ENCODE data around the gene CPEB3. TPM values are rescaled to one million over a fixed set of nuclear protein-coding genes. Genes with fewer than 3 reads are reported as not detected.

The CPEB3 gene
- total and polyA plus RNA-seq, 11 donors: 1.5 to 17.2 (median 9.9) TPM

DNA sequence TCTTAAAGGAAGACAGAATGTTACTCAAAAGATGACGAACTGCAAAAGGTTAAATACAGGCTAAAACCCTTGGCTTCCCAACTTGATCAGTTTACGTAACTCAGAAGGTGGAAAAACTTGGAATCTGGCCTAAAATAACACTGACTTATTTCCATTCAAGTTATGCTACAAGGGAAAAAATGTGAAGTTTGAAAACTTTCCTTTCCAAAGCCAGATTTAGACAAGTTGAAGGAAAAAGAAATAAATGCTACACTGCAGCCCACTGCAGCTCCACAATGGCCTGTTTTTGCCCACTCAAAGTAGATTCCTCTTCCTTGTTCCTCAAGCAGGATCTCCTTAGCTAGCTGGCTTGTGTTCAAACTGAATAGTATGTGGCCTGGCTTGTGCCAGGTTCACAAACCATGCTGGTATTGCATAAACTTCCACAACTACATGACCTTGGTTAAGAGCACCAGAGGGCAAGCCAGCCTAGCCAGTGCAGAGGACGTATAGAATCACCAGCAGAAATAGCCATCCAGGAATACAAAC, 166.2 kb downstream of the CPEB3 start:
- TF ChIP-seq POLR2A (IDR thresholded peaks at IDR 0.05): no peak
- TF ChIP-seq, protein P1, sequence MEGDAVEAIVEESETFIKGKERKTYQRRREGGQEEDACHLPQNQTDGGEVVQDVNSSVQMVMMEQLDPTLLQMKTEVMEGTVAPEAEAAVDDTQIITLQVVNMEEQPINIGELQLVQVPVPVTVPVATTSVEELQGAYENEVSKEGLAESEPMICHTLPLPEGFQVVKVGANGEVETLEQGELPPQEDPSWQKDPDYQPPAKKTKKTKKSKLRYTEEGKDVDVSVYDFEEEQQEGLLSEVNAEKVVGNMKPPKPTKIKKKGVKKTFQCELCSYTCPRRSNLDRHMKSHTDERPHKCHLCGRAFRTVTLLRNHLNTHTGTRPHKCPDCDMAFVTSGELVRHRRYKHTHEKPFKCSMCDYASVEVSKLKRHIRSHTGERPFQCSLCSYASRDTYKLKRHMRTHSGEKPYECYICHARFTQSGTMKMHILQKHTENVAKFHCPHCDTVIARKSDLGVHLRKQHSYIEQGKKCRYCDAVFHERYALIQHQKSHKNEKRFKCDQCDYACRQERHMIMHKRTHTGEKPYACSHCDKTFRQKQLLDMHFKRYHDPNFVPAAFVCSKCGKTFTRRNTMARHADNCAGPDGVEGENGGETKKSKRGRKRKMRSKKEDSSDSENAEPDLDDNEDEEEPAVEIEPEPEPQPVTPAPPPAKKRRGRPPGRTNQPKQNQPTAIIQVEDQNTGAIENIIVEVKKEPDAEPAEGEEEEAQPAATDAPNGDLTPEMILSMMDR (IDR thresholded peaks at IDR 0.05): no peak
- no peak overlapping the region for H3K4me3 ChIP-seq
- intact Hi-C loops (cut with DNase I): loop anchor here in 1 of 10 donors (10.0 kb wide), 1 partner anchor 110 kb away; no protein-coding TSS in a partner anchor

DNA sequence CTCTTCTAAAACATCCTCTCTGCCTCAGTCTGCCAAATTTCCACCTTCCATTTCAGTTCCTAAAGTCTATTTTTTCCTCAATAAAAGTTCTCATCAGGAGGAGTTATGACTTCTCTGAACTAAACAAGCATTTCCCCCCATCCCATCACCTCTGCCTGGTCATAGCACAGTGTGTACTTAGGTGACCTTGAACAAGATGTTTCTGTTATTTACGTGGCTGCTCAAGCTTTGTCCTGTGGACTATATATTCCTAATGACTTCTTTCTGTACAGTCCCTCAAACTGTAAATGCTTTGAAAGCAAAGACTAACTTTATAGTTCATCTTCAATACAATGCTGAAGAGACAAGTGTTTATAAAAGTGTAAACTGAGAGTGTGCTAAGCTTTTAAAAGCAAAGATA, 166.9 kb downstream of the CPEB3 start:
- intact Hi-C loops (cut with DNase I): loop anchor here in 1 of 10 donors (10.0 kb wide), 1 partner anchor 111 kb away; no protein-coding TSS in a partner anchor
- no peaks in the 10 kb centered on the region for H3K9me3 ChIP-seq
- H3K4me3 ChIP-seq: no peak overlapping the region
- peak overlapping the region; percentile 25 to 84 (median 76) for H3K27ac ChIP-seq
- H3K27me3 ChIP-seq: no peaks in the 10 kb centered on the region
- WGBS, 4 donors: 10 to 20% (median 12%) methylated on average over 1 of the region's 1 CpG
- ATAC-seq (peak; percentile 35 to 77 (median 53)), DNase-seq (no peak)
- peaks cover 20 to 63% (median 53%) of the 10 kb centered on the region in 12 donors for H3K4me1 ChIP-seq
- TF ChIP-seq, protein P1 (IDR thresholded peaks at IDR 0.05): no peak
- no peak for TF ChIP-seq POLR2A (IDR thresholded peaks at IDR 0.05)
- no peaks in the 10 kb centered on the region for H3K36me3 ChIP-seq

More for the DNA sequence above, 166.2 kb downstream of the CPEB3 start:
- DNase-seq (peak in 2 of 5 donors; percentile 41 to 50), ATAC-seq (peak; percentile 35 to 79 (median 68))
- 13 to 33% (median 22%) methylated on average over 3 of the region's 3 CpGs for WGBS, 4 donors
- Histone ChIP-seq H3K27me3 (no peaks in the 10 kb centered on the region), H3K36me3 (no peaks in the 10 kb centered on the region), H3K27ac (peak overlapping the region; percentile 25 to 84 (median 76)), H3K4me1 (peaks cover 20 to 61% (median 50%) of the 10 kb centered on the region in 12 donors), H3K9me3 (no peaks in the 10 kb centered on the region)

DNA sequence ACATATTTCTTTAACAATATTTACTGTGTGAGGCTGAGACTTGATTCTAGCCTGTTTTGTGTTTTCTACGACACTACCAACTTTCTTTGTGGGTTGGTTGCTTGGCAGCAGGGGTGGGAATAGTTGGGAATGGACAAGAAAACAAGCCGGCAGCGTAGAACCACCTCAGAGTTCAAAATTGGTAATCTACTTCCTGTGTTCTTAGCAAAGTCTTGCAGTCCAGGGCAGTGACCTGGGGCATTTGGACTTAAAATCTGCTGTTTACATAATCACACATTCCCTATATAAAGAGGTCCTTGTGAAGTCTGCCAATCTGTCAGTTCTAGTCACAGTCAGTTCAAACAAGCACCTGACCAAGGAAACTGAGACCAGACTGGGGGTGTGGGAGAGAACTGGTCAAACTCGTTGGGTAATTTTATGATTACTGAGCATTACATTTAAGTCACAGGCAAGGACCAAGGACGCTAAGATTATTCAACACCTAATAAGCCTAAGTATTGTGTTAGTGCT, 167.9 kb downstream of the CPEB3 start:
- no peaks in the 10 kb centered on the region for H3K9me3 ChIP-seq
- DNase-seq: no peak
- H3K4me3 ChIP-seq: no peak overlapping the region
- ATAC-seq: peak in 1 of 4 donors; percentile 17
- intact Hi-C loops (cut with DNase I): loop anchor here in 1 of 10 donors (10.0 kb wide), 1 partner anchor 112 kb away; no protein-coding TSS in a partner anchor
- 47 to 67% (median 54%) methylated on average over 5 of the region's 5 CpGs for WGBS, 4 donors
- no peak for TF ChIP-seq POLR2A (IDR thresholded peaks at IDR 0.05)
- TF ChIP-seq, protein P1 (IDR thresholded peaks at IDR 0.05): no peak
- peaks cover 20 to 63% (median 53%) of the 10 kb centered on the region in 12 donors for H3K4me1 ChIP-seq
- H3K27me3 ChIP-seq: no peaks in the 10 kb centered on the region
- no peaks in the 10 kb centered on the region for H3K36me3 ChIP-seq
- H3K27ac ChIP-seq: peak overlapping the region in 11 of 12 donors; percentile 35 to 84 (median 77)

DNA sequence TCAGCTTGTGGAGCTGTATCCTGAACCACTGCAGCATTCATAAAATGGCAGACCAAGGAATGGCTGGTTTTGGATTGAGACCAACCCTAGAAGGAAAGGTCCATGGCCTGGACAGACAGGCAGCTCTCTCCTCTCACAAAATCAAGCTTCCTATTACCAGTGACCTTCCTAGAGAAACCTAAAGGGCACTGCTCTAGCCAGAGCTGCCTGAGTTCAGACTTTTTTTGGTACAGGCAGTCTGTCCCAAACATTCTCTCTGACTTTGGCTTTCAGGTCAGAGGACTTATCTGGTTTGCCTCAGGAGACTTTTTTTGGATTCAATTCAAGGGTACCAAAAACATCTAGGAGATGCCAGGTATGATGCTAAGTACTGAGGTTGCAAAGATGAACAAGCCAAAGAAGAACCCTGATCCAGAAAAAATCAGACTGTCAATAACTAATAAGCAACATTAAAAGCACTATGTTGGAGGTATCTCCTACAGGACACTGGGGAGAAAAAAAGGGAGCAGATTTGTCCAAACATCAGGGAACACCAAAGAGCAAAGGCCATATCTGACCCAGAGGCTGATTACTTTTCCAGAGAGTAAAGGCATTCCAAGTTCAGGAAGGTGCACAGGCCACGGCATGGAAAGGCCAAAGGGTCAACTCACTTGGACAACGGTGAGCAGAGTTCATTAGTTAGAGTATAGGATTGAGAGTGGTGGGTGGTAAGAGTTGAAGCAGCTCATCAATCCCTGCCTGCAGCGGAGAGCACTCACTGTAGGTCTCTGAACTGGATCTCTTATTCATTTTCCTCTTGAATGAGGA, 169.0 kb downstream of the CPEB3 start:
- intact Hi-C loops (cut with DNase I): loop anchor here in 1 of 10 donors (10.0 kb wide), 1 partner anchor 113 kb away; no protein-coding TSS in a partner anchor
- Histone ChIP-seq H3K36me3 (no peaks in the 10 kb centered on the region), H3K27me3 (no peaks in the 10 kb centered on the region), H3K9me3 (no peaks in the 10 kb centered on the region), H3K4me1 (peaks cover 20 to 64% (median 53%) of the 10 kb centered on the region in 12 donors), H3K4me3 (no peak overlapping the region), H3K27ac (peak overlapping the region in 10 of 12 donors; percentile 51 to 84 (median 76))
- 38 to 58% (median 46%) methylated on average over 3 of the region's 3 CpGs for WGBS, 4 donors
- ATAC-seq (peak; percentile 43 to 63 (median 50)), DNase-seq (no peak)
- TF ChIP-seq, protein P1 (IDR thresholded peaks at IDR 0.05): no peak
- no peak for TF ChIP-seq POLR2A (IDR thresholded peaks at IDR 0.05)

Data from heart left ventricle (tissue), 16 donors.